ENCODE measurements around the gene NUP214. TPM values are rescaled to one million over a fixed set of nuclear protein-coding genes. Genes with fewer than 3 reads are reported as not detected.
"Not testable (repeated sequence)": the region's sequence is repeated elsewhere in the genome, so short reads cannot be mapped to it uniquely, and the experiment has no call there.

Gene NUP214
- total RNA-seq, 4 donors from 2014 or later: 27.4 to 78.3 (median 47.4) TPM

GRCh38 chr9:131181091-131181681 lies 55.8 kb downstream of the NUP214 start:
- DNase-seq (ENCODE audit: low spot score) (no peak), ATAC-seq (ENCODE audit: low FRiP score) (no peak)
- TF ChIP-seq CTCF (IDR thresholded peaks at IDR 0.05): no peak

- TF ChIP-seq CTCF (IDR thresholded peaks at IDR 0.05): no peak
- DNase-seq (ENCODE audit: low spot score) (no peak), ATAC-seq (ENCODE audit: low FRiP score) (no peak)
Measured at GRCh38 chr9:131185924-131186323, 60.5 kb downstream of the NUP214 start.

- ATAC-seq (ENCODE audit: low FRiP score) (no peak), DNase-seq (ENCODE audit: low spot score) (no peak)
- TF ChIP-seq CTCF (IDR thresholded peaks at IDR 0.05): no peak
Measured at GRCh38 chr9:131186622-131187021, 61.2 kb downstream of the NUP214 start.

- TF ChIP-seq CTCF (IDR thresholded peaks at IDR 0.05): no peak
- no peak for DNase-seq (ENCODE audit: low spot score)
- ATAC-seq (ENCODE audit: low FRiP score): no peak
Measured at GRCh38 chr9:131187957-131188356, 62.6 kb downstream of the NUP214 start.

- DNase-seq (ENCODE audit: low spot score) (no peak), ATAC-seq (ENCODE audit: low FRiP score) (no peak)
- TF ChIP-seq CTCF (IDR thresholded peaks at IDR 0.05): no peak
Measured at GRCh38 chr9:131188976-131189375, 63.6 kb downstream of the NUP214 start.

- TF ChIP-seq CTCF (IDR thresholded peaks at IDR 0.05): no peak
- no peak for ATAC-seq (ENCODE audit: low FRiP score)
- no peak for DNase-seq (ENCODE audit: low spot score)
Measured at GRCh38 chr9:131190191-131190590, 64.8 kb downstream of the NUP214 start.

- DNase-seq (ENCODE audit: low spot score); ATAC-seq (ENCODE audit: low FRiP score): not testable (repeated sequence)
Measured at GRCh38 chr9:131191032-131191431, 65.6 kb downstream of the NUP214 start.
